Peyer's patch (tissue), 4 donors: ENCODE data around the gene PRKAA2.

Source experiments
- POLR2A ChIP-seq, 2 donors: fragments of 450-650 bp; IDR thresholded peaks; one replicate each; pipeline ENCODE4 v1.5.1; 2017; ENCODE audit warnings: antibody characterized with exemption in 2 of 2, mild to moderate bottlenecking in 2 of 2, moderate library complexity in 2 of 2
- TF ChIP-seq, protein P1 (sequence below), 6 experiments: fragments of 450-650 bp in 4 of 6; fragments of 200-600 bp in 2 of 6; sonication (generic) in 1 of 6; IDR thresholded peaks; one replicate each; pipeline ENCODE4 v1.5.1; 2017 to 2019; ENCODE audit warnings: antibody characterized with exemption in 6 of 6, mild to moderate bottlenecking in 3 of 6, moderate library complexity in 1 of 6

- TF ChIP-seq POLR2A (IDR thresholded peaks at IDR 0.05), result no peak
- TF ChIP-seq, protein P1, sequence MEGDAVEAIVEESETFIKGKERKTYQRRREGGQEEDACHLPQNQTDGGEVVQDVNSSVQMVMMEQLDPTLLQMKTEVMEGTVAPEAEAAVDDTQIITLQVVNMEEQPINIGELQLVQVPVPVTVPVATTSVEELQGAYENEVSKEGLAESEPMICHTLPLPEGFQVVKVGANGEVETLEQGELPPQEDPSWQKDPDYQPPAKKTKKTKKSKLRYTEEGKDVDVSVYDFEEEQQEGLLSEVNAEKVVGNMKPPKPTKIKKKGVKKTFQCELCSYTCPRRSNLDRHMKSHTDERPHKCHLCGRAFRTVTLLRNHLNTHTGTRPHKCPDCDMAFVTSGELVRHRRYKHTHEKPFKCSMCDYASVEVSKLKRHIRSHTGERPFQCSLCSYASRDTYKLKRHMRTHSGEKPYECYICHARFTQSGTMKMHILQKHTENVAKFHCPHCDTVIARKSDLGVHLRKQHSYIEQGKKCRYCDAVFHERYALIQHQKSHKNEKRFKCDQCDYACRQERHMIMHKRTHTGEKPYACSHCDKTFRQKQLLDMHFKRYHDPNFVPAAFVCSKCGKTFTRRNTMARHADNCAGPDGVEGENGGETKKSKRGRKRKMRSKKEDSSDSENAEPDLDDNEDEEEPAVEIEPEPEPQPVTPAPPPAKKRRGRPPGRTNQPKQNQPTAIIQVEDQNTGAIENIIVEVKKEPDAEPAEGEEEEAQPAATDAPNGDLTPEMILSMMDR (IDR thresholded peaks at IDR 0.05), result no peak
Observed at GRCh38 chr1:56643661-56644060, 1.5 kb upstream of the PRKAA2 start.
